ENCODE measurements around the gene PCDHA3. TPM values are rescaled to one million over a fixed set of nuclear protein-coding genes. Genes with fewer than 3 reads are reported as not detected.

Gene PCDHA3
- total RNA-seq, 1 experiment from 2014 or later = not detected

DNA sequence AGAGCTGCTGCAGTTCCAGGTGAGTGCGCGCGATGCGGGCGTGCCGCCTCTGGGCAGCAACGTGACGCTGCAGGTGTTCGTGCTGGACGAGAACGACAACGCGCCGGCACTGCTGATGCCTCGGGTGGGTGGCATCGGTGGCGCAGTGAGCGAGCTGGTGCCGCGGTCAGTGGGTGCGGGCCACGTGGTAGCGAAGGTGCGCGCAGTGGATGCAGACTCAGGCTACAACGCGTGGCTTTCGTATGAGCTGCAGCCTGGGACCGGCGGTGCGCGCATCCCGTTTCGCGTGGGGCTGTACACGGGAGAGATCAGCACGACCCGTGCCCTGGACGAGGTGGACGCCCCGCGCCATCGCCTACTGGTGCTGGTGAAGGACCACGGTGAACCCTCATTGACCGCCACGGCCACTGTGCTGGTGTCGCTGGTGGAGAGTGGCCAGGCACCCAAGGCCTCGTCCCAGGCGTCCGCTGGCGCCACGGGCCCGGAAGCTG, 2.0 kb downstream of the PCDHA3 start:
- no peak overlapping the region for H3K14ac ChIP-seq (ENCODE audit: insufficient read depth, low read length)
- Mint-ChIP-seq H3K4me1 (peaks cover 0 to 2% of the 10 kb centered on the region in 2 experiments; a peak in 1 of 4 replicates), H3K9me3 (peaks cover 46 to 47% of the 10 kb centered on the region in 2 experiments), H3K27me3 (ENCODE audit: low read depth) (no peaks in the 10 kb centered on the region), H3K27ac (no peak overlapping the region), H3K36me3 (ENCODE audit: insufficient read depth in 1 of 3, low read depth in 3 of 3) (peaks cover 8 to 42% (median 33%) of the 10 kb centered on the region in 3 experiments), H3K4me3 (no peak overlapping the region)
- no peak overlapping the region for H4K5ac ChIP-seq (ENCODE audit: insufficient read length, low read depth, low read length)
- no peak overlapping the region for H2BK15ac ChIP-seq (ENCODE audit: low read depth, low read length)
- H2AK5ac ChIP-seq (ENCODE audit: insufficient read length, low read length) = no peak overlapping the region
- TF ChIP-seq, protein P1, sequence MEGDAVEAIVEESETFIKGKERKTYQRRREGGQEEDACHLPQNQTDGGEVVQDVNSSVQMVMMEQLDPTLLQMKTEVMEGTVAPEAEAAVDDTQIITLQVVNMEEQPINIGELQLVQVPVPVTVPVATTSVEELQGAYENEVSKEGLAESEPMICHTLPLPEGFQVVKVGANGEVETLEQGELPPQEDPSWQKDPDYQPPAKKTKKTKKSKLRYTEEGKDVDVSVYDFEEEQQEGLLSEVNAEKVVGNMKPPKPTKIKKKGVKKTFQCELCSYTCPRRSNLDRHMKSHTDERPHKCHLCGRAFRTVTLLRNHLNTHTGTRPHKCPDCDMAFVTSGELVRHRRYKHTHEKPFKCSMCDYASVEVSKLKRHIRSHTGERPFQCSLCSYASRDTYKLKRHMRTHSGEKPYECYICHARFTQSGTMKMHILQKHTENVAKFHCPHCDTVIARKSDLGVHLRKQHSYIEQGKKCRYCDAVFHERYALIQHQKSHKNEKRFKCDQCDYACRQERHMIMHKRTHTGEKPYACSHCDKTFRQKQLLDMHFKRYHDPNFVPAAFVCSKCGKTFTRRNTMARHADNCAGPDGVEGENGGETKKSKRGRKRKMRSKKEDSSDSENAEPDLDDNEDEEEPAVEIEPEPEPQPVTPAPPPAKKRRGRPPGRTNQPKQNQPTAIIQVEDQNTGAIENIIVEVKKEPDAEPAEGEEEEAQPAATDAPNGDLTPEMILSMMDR (conservative IDR thresholded peaks at IDR 0.05) = no peak
- no peaks in the 10 kb centered on the region for H3K27me3 ChIP-seq (ENCODE audit: insufficient read depth, low read length)
- H3K18ac ChIP-seq (ENCODE audit: insufficient read length, low read depth, low read length) = no peak overlapping the region
- H3K9ac ChIP-seq (ENCODE audit: extremely low read depth, insufficient read length, low read length) = no peak overlapping the region
- no peak overlapping the region for H3K23ac ChIP-seq (ENCODE audit: insufficient read length, low read depth, low read length)
- H3K79me1 ChIP-seq (ENCODE audit: insufficient read depth, low read depth, low read length, poor library complexity, severe bottlenecking) = no peaks in the 10 kb centered on the region
- no CpG with 5 or more reads among the region's 53 CpGs for WGBS (ENCODE audit: extremely low coverage, insufficient read length, low lambda C conversion rate)
- no peaks in the 10 kb centered on the region for H3K4me1 ChIP-seq (ENCODE audit: insufficient read depth, low read length)
- no peak overlapping the region for H2BK20ac ChIP-seq (ENCODE audit: low read depth, low read length, poor library complexity, severe bottlenecking)
- H3K4ac ChIP-seq (ENCODE audit: low read depth, low read length) = no peak overlapping the region
- H3K27ac ChIP-seq (ENCODE audit: insufficient read length, low read depth, low read length) = no peak overlapping the region
- no peak overlapping the region for H2BK120ac ChIP-seq (ENCODE audit: low read depth, low read length, poor library complexity, severe bottlenecking)
- no peak overlapping the region for H4K91ac ChIP-seq (ENCODE audit: insufficient read length, low read depth, low read length)
- no peak overlapping the region for H3K56ac ChIP-seq (ENCODE audit: insufficient read length, low read depth, low read length)
- H3T11ph ChIP-seq (ENCODE audit: low read length) = no peak overlapping the region
- no peak overlapping the region for H3K4me2 ChIP-seq (ENCODE audit: insufficient read depth, insufficient read length, low read length)
- H3K23me2 ChIP-seq (ENCODE audit: insufficient read length, low read depth, low read length, poor library complexity, severe bottlenecking) = no peaks in the 10 kb centered on the region
- H3K79me2 ChIP-seq (ENCODE audit: insufficient read depth, low read length) = no peaks in the 10 kb centered on the region
- H2AFZ ChIP-seq (ENCODE audit: low read length) = no peak overlapping the region
- no peak overlapping the region for H2BK12ac ChIP-seq (ENCODE audit: insufficient read length, low read depth, low read length)
- H3K9me3 ChIP-seq (ENCODE audit: control insufficient read depth, low read depth, low read length) = no peaks in the 10 kb centered on the region
- H4K8ac ChIP-seq (replicated peaks; ENCODE audit: insufficient read length, low read depth, low read length) = no peak overlapping the region
- H2BK5ac ChIP-seq (ENCODE audit: insufficient read length, low read length) = no peak overlapping the region
- H4K20me1 ChIP-seq (ENCODE audit: control insufficient read depth, insufficient read depth, insufficient read length) = no peaks in the 10 kb centered on the region
- no peak for DNase-seq
